Spleen (tissue), 11 donors: ENCODE measurements around the gene LIN7B. TPM values are rescaled to one million over a fixed set of nuclear protein-coding genes. Genes with fewer than 3 reads are reported as not detected.
"Not testable (repeated sequence)": the region's sequence is repeated elsewhere in the genome, so short reads cannot be mapped to it uniquely, and the experiment has no call there.

Experiments
- DNase-seq: peaks from one replicate; pipeline ENCODE4 v3.0.0-alpha.2; 2020
- H3K27ac ChIP-seq, 8 donors: fragments of 200-600 bp; sonication (generic) in 7 of 8; 1 replicate in 4 of 8; 2 replicates in 4 of 8; pipeline versions ENCODE4 v1.5.0 to v1.8.0; 2016 to 2021; ENCODE audit warnings: inconsistent platforms in 4 of 8, mild to moderate bottlenecking in 4 of 8, moderate library complexity in 1 of 8
- H3K27me3 ChIP-seq, 7 donors: fragments of 200-600 bp; sonication (generic) in 6 of 7; replicated peaks in 1 of 7; 1 replicate in 4 of 7; 2 replicates in 3 of 7; pipeline versions ENCODE4 v1.5.0 to v1.8.0; 2016 to 2021; ENCODE audit warnings: inconsistent platforms in 3 of 7, mild to moderate bottlenecking in 1 of 7
- H3K36me3 ChIP-seq, 6 donors: fragments of 200-600 bp; sonication (generic) in 5 of 6; 1 replicate in 4 of 6; 2 replicates in 2 of 6; pipeline versions ENCODE4 v1.5.0 to v1.8.0; 2016 to 2021; ENCODE audit warnings: inconsistent platforms in 2 of 6
- H3K4me1 ChIP-seq, 6 donors: fragments of 200-600 bp; sonication (generic) in 5 of 6; 1 replicate in 3 of 6; 2 replicates in 3 of 6; pipeline versions ENCODE4 v1.5.0 to v1.8.0; 2016 to 2021; ENCODE audit warnings: inconsistent platforms in 3 of 6
- H3K4me3 ChIP-seq, 8 donors: fragments of 200-600 bp; sonication (generic) in 7 of 8; 1 replicate in 4 of 8; 2 replicates in 4 of 8; pipeline versions ENCODE4 v1.5.0 to v1.8.0; 2016 to 2021; ENCODE audit warnings: inconsistent platforms in 4 of 8, mild to moderate bottlenecking in 4 of 8, moderate library complexity in 2 of 8
- H3K9me3 ChIP-seq, 8 donors: fragments of 200-600 bp; sonication (generic) in 7 of 8; 1 replicate in 4 of 8; 2 replicates in 4 of 8; pipeline versions ENCODE4 v1.5.0 to v1.8.0; 2016 to 2021; ENCODE audit warnings: inconsistent platforms in 4 of 8
- POLR2A ChIP-seq, 3 donors: fragments of 450-650 bp; IDR thresholded peaks; one replicate each; pipeline ENCODE4 v1.5.1; 2017; ENCODE audit warnings: antibody characterized with exemption in 3 of 3, mild to moderate bottlenecking in 1 of 3
- POLR2AphosphoS5 ChIP-seq, 3 donors: sonication (generic); formaldehyde crosslinking; IDR thresholded peaks; one replicate each; pipeline ENCODE4 v1.5.1; 2017; ENCODE audit warnings: antibody characterized with exemption in 3 of 3
- WGBS, 5 donors: extraction: QIAGEN DNeasy Blood & Tissue Kit in 3 of 5; methylation state at CpG; one replicate each; pipeline versions ENCODE4 v1.1.5 to v1.1.7; 2013 to 2018; 5-methylcytosine and 5-hydroxymethylcytosine counted together
- intact Hi-C: fragments of 100-400 bp; cut with DNase I; formaldehyde crosslinking; loops from one replicate; pipeline ENCODE4 v1.15.0; 2023; ENCODE audit warnings: low total_unique reads
- polyA plus RNA-seq, 3 donors: library from polyadenylated mRNA; stranded (reverse); fragments of 200-250 nt; gene quantifications; one replicate each; pipeline ENCODE4 v1.2.1, GENCODE V29; 2013
- total RNA-seq, 7 donors: library from RNA; depleted of rRNA in 3 of 7; stranded (reverse); fragments of >200 nt in 3 of 7; fragmentation: NEBNext Ultra II Directional in 4 of 7; extraction: Animal tissue kit (Norgen Biotek cat#: 25700) in 4 of 7; gene quantifications; one replicate each; pipeline versions ENCODE4 v1.1.0 to v1.2.1, GENCODE V29; 2016 to 2021
- TF ChIP-seq, protein P1 (sequence below), 11 experiments: fragments of 200-600 bp in 7 of 11; fragments of 450-650 bp in 4 of 11; sonication (generic) in 4 of 11; IDR thresholded peaks in 8 of 11; conservative IDR thresholded peaks in 3 of 11; 1 replicate in 7 of 11; 2 replicates in 4 of 11; pipeline versions ENCODE4 v1.4.0 to v1.8.0; 2016 to 2021; ENCODE audit warnings: antibody characterized with exemption in 11 of 11, inconsistent platforms in 4 of 11, mild to moderate bottlenecking in 1 of 11
- donor health status: healthy with polysubstance abuse.
- donor health status: DM: no; HTN: no; CAD: no; lungs with moderate emphysema.
- donor health status: DM: no; HTN: no; CAD: no.
- donor health status: Bipolar disorder and iron deficiency.
- donor health status: healthy.
- donor health status: DM: no; HTN: no; CAD: no.
- donor health status: DM: yes; HTN: yes; CAD: no.

The LIN7B gene
- total and polyA plus RNA-seq, 10 donors: 2.7 to 9.6 (median 6.4) TPM

DNA sequence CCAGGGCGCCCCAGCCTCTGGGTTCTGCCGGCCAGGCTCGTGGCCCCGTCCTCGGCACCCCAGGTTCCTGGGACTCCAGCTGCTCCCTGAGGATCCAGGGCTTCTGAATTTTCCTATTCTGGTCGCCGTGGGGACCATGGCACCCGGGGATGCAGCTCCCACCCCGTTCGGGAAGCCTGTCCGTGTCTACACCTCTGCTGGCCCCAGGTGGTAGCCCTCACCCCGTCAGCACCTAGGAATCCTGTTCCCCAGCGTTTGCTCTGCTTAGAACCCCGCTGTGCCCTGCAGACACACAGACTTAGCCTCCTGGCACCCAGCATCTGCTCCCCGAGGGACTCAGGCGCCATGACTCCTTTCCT, 6.1 kb downstream of the LIN7B start:
- Histone ChIP-seq H3K4me3 (peak overlapping the region; percentile 38 to 80 (median 56)), H3K36me3 (no peaks in the 10 kb centered on the region), H3K27ac (peak overlapping the region in 1 of 8 donors; percentile 95), H3K27me3 (peaks cover 0 to 22% (median 12%) of the 10 kb centered on the region in 7 donors), H3K4me1 (peaks cover 17 to 50% (median 31%) of the 10 kb centered on the region in 6 donors), H3K9me3 (no peaks in the 10 kb centered on the region)
- DNase-seq: no peak
- intact Hi-C loops: no loop called here
- 20 to 53% (median 25%) methylated on average over 4 to 16 of the region's 16 CpGs for WGBS, 5 donors
- no peak for TF ChIP-seq POLR2A (IDR thresholded peaks at IDR 0.05)
- no peak for TF ChIP-seq POLR2AphosphoS5 (IDR thresholded peaks at IDR 0.05)
- TF ChIP-seq, protein P1, sequence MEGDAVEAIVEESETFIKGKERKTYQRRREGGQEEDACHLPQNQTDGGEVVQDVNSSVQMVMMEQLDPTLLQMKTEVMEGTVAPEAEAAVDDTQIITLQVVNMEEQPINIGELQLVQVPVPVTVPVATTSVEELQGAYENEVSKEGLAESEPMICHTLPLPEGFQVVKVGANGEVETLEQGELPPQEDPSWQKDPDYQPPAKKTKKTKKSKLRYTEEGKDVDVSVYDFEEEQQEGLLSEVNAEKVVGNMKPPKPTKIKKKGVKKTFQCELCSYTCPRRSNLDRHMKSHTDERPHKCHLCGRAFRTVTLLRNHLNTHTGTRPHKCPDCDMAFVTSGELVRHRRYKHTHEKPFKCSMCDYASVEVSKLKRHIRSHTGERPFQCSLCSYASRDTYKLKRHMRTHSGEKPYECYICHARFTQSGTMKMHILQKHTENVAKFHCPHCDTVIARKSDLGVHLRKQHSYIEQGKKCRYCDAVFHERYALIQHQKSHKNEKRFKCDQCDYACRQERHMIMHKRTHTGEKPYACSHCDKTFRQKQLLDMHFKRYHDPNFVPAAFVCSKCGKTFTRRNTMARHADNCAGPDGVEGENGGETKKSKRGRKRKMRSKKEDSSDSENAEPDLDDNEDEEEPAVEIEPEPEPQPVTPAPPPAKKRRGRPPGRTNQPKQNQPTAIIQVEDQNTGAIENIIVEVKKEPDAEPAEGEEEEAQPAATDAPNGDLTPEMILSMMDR (IDR thresholded peaks at IDR 0.05 in 8 of 11, conservative IDR thresholded peaks at IDR 0.05 in 3 of 11): no peak

DNA sequence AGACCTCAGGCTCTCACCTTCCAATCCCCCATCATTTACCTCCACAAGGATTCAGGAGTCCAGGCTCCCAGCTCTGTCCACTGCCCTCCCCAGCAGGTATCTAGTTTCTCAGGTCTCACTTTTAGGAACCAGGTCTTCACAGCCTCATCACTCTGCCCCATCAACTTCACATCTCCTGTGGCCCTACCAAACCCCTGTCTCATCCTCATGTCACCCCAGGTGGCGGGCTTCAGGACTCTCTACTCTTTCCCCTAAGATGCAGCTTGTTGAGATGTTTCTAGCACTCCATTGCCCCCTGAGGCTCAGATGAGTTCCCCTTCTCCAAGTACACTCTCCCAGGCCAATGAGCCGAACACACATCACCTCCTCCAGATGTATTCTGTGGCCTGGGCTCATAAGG, 6.7 kb downstream of the LIN7B start:
- H3K9me3 ChIP-seq: no peaks in the 10 kb centered on the region
- TF ChIP-seq POLR2A (IDR thresholded peaks at IDR 0.05) (no peak), POLR2AphosphoS5 (IDR thresholded peaks at IDR 0.05) (no peak)
- TF ChIP-seq, protein P1 (IDR thresholded peaks at IDR 0.05 in 8 of 11, conservative IDR thresholded peaks at IDR 0.05 in 3 of 11): no peak
- no peak overlapping the region for H3K27ac ChIP-seq
- peaks cover 17 to 44% (median 31%) of the 10 kb centered on the region in 6 donors for H3K4me1 ChIP-seq
- no peak overlapping the region for H3K4me3 ChIP-seq
- DNase-seq: no peak
- peaks cover 0 to 22% (median 12%) of the 10 kb centered on the region in 7 donors for H3K27me3 ChIP-seq
- H3K36me3 ChIP-seq: no peaks in the 10 kb centered on the region
- intact Hi-C loops: no loop called here
- 87 to 92% (median 90%) methylated on average over 2 of the region's 2 CpGs for WGBS, 5 donors

- Histone ChIP-seq H3K27me3 (peaks cover 0 to 22% (median 12%) of the 10 kb centered on the region in 7 donors), H3K4me1 (peaks cover 17 to 35% (median 29%) of the 10 kb centered on the region in 6 donors)
- 77 to 86% (median 80%) methylated on average over 10 of the region's 10 CpGs for WGBS, 5 donors
- H3K36me3 ChIP-seq, DNase-seq, H3K9me3 ChIP-seq, H3K4me3 ChIP-seq, intact Hi-C loops, H3K27ac ChIP-seq: not testable (repeated sequence)
These were observed 7.7 kb downstream of the LIN7B start for GRCh38 chr19:49121841-49122240.

GRCh38 chr19:49123285-49123684, 9.1 kb downstream of the LIN7B start:
- WGBS, 5 donors: 89 to 93% (median 90%) methylated on average over 11 of the region's 11 CpGs

DNA sequence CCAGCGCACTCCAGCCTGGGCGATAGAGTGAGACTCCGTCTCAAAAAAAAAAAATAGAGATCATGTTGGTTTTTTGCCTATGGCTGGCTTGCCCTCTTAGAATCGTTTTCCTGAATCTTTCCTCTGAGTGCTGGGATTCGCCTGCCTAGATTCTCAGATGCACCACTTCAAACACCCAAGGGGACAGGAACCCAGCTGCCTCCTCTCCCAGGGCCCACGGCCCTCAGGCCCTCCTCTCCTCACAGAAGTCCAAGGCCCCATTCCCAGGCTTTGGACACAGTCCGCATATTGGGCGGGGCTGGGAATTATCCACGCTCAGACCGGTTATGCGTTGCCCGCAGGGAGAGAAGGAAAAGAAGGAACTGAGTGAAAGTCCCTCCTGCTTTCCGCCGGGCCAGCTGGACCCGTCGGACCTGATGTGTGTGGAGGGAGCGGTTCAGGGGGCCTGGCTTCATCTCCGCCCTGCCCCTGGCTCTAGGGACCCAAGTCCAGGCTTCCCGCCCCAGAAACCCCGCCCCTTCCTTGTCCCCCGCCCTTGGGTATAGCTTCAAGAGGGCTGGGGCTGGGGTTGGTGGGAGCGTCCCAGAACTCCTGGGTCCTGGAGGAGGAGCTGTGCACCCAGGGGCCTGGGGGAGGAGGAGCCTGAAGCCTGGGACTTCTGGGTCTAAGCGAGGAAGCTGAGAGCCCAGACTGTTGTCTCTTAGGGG, 11.0 kb downstream of the LIN7B start:
- Histone ChIP-seq H3K36me3 (no peaks in the 10 kb centered on the region), H3K27ac (no peak overlapping the region), H3K9me3 (no peaks in the 10 kb centered on the region), H3K27me3 (peaks cover 0 to 10% (median 4%) of the 10 kb centered on the region in 7 donors), H3K4me3 (no peak overlapping the region), H3K4me1 (peaks cover 1 to 23% (median 19%) of the 10 kb centered on the region in 6 donors)
- DNase-seq: no peak
- TF ChIP-seq POLR2AphosphoS5 (IDR thresholded peaks at IDR 0.05) (no peak), POLR2A (IDR thresholded peaks at IDR 0.05) (no peak)
- TF ChIP-seq, protein P1 (IDR thresholded peaks at IDR 0.05 in 8 of 11, conservative IDR thresholded peaks at IDR 0.05 in 3 of 11): no peak
- WGBS, 5 donors: 60 to 68% (median 68%) methylated on average over 22 to 23 of the region's 23 CpGs
- intact Hi-C loops: no loop called here

More at GRCh38 chr19:49123285-49123684, 9.1 kb downstream of the LIN7B start:
- H3K9me3 ChIP-seq, DNase-seq, H3K4me3 ChIP-seq, H3K36me3 ChIP-seq, H3K27ac ChIP-seq, intact Hi-C loops: not testable (repeated sequence)
- H3K4me1 ChIP-seq: peaks cover 12 to 33% (median 29%) of the 10 kb centered on the region in 6 donors
- peaks cover 0 to 22% (median 12%) of the 10 kb centered on the region in 7 donors for H3K27me3 ChIP-seq
